HCT116 (cell line): ENCODE measurements around the gene NECAP2.

ENCODE experiments used
- CEBPB ChIP-seq: IDR thresholded peaks from 2 replicates; pipeline ENCODE4 v1.6.1; 2012; ENCODE audit warnings: low read depth
- EZH2phosphoT487 ChIP-seq: fragments of 200-600 bp; IDR thresholded peaks from 2 replicates; pipeline ENCODE4 v1.6.1; 2018; ENCODE audit warnings: antibody characterized with exemption, borderline replicate concordance

- TF ChIP-seq CEBPB = no peak
- no peak for TF ChIP-seq EZH2phosphoT487
Measured at GRCh38 chr1:16413191-16413590, 27.3 kb upstream of the NECAP2 start.
